ENCODE measurements around the gene DCC. TPM values are rescaled to one million over a fixed set of nuclear protein-coding genes. Genes with fewer than 3 reads are reported as not detected.
A peak's percentile ranks its signal among the peaks of the same experiment; 100 is the strongest.

The DCC gene
- total and polyA plus RNA-seq, 2 of the 8 experiments (the other 6 are each of a cell fraction or from before 2014, with no cell fraction given) = 0.14 to 1.4 TPM

GRCh38 chr18:52636536-52636935 is 296.5 kb downstream of the DCC start (continued):
- TF ChIP-seq CTCF (IDR thresholded peaks at IDR 0.05; ENCODE audit: control extremely low read depth in 1 of 3, insufficient read depth in 1 of 3, low read depth in 1 of 3, low read length in 3 of 3) = peak in 2 of 3 experiments; percentile 23 to 41; a peak in 3 of 4 replicates
- 0 out of 2 replicates have a peak, but pooled peaks have one; percentile 21 for TF ChIP-seq BACH1 (IDR thresholded peaks at IDR 0.05; ENCODE audit: low read length)
- TF ChIP-seq CBX8 (IDR thresholded peaks at IDR 0.05; ENCODE audit: borderline replicate concordance, low read depth, low read length) = no peak
- TF ChIP-seq RAD21 (IDR thresholded peaks at IDR 0.05 in 1 of 2, conservative IDR thresholded peaks at IDR 0.05 in 1 of 2; ENCODE audit: low read depth in 2 of 2, low read length in 2 of 2) = peak in 1 of 2 experiments; percentile 30; a peak in 2 of 4 replicates
- no peak for TF ChIP-seq BCL11A (IDR thresholded peaks at IDR 0.05; ENCODE audit: low read depth in 2 of 2, low read length in 2 of 2)
- no peak for TF ChIP-seq SP1 (IDR thresholded peaks at IDR 0.05; ENCODE audit: low read depth, low read length)

Measured in H1 (cell line).